ENCODE data around the gene DSG4.

GRCh38 chr18:31393286-31393685 is 16.7 kb downstream of the DSG4 start:
- no peak for TF ChIP-seq CTCF (IDR thresholded peaks at IDR 0.05; ENCODE audit: low read length)
- TF ChIP-seq EZH2 (optimal IDR thresholded peaks at IDR 0.05; ENCODE audit: low read depth, low read length), result no peak
